H54 (cell line): Measurements from ENCODE around the gene MARCHF9.

Experiments used
- DNase-seq: peaks from one replicate; pipeline ENCODE4 v3.0.0; 2011; ENCODE audit warnings: low spot score, mixed read lengths; ENCODE audit not compliant: insufficient read length
- FAIRE-seq: peaks from 3 replicates; lab custom pipeline; 2011; peaks lifted over from hg19 to GRCh38; lab: Jason Lieb, UNC
- POLR2A ChIP-seq: IDR thresholded peaks from 2 replicates; pipeline ENCODE4 v1.6.1; 2011; ENCODE audit warnings: low read depth, mild to moderate bottlenecking, low read length

MARCHF9 gene

GRCh38 chr12:57782243-57782607 lies 27.3 kb downstream of the MARCHF9 start:
- DNase-seq = no peak
- no peak for TF ChIP-seq POLR2A
- no peak for FAIRE-seq

GRCh38 chr12:57782608-57783465 lies 27.9 kb downstream of the MARCHF9 start, which contains the start of gene TSFM:
TSFM (plus strand) TSS chr12:57782787; CDS start chr12:57782802, 15 bp downstream.
- TF ChIP-seq POLR2A = peak; percentile 70; the same call in 1 of the 2 replicates
- DNase-seq (peak; percentile 65), FAIRE-seq (peak; percentile 84)

GRCh38 chr12:57783466-57783801 lies 28.5 kb downstream of the MARCHF9 start:
- TF ChIP-seq POLR2A = no peak
- DNase-seq (no peak), FAIRE-seq (no peak)

- FAIRE-seq = no peak
- no peak for DNase-seq
- no peak for TF ChIP-seq POLR2A
Measured at GRCh38 chr12:57783861-57784260, 29.0 kb downstream of the MARCHF9 start.

GRCh38 chr12:57793920-57794319 lies 39.0 kb downstream of the MARCHF9 start:
- peak; percentile 83 for FAIRE-seq
- peak; percentile 40 for DNase-seq
- no peak for TF ChIP-seq POLR2A

- no peak for TF ChIP-seq POLR2A
- no peak for FAIRE-seq
- no peak for DNase-seq
Measured at GRCh38 chr12:57795354-57795753, 40.5 kb downstream of the MARCHF9 start.

- DNase-seq = no peak
- no peak for FAIRE-seq
- TF ChIP-seq POLR2A = no peak
Measured at GRCh38 chr12:57796996-57797395, 42.1 kb downstream of the MARCHF9 start.

- no peak for FAIRE-seq
- no peak for DNase-seq
- no peak for TF ChIP-seq POLR2A
Measured at GRCh38 chr12:57797933-57798332, 43.0 kb downstream of the MARCHF9 start.

DNA sequence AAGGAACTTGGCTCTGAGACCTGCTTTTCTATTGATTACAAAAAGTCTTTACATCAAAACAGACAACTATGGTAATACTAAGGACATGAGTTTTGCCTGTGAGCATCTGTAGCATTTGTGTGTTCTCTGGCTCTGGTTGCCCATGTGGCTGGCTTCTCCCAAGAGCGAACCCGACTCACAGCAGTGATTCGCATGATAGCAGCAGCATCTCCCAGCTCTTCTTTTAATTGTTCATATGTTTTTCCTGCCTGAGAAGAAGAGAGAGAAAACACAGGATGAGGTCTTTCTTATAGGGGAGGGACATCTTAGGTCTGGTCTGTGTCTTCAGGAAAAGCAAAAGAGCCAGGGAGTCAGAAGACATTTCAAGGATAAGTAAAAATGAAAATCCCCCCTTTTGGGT lies 46.1 kb downstream of the MARCHF9 start:
- no peak for TF ChIP-seq POLR2A
- DNase-seq (no peak), FAIRE-seq (no peak)

DNA sequence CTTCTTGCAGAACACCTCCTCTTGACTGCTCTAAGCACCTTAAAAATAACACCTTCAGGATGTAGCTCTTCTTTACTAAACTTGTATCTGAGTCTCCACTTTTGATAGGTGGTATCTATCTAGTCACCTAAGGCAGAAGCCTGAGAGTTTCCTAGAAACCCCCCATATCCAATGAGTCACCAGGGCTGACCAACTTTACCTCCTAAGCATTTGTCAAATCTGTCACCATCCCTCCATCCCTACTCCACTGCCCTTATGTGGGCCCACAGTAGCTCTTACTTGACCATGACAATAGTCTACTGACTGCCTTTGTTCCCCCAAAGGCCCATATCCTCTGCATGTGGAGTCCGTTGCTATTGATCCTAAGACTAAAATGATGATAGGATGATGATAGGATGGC lies 47.7 kb downstream of the MARCHF9 start:
- FAIRE-seq (no peak), DNase-seq (no peak)
- TF ChIP-seq POLR2A = no peak

DNA sequence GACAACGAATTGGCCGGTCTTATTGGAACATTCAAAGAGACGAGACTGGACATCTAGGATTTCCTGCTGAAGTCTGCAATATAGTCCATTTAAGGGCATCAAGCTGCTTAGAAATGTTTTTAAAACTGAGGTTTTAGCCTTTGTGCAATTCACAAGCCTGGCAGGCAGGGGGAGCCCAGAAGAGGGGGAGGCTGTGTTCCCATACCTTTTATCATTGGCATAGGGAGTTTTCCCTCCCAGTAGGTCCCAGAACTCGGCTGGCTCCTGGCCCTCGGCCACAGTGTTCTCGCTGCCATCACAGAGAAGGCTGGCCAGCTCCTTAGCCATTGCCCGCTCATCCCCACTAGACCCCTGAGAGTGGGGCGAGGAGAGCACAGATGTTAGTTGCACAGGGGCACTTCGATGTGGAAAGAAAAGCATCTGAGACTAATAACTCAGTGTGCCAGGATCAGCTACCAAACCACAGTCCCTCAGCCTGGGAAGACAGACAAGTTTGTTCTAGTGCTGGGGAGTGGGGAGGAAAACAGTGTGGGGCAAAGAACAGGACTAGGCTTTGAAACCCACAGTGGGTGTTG lies 48.5 kb downstream of the MARCHF9 start:
- no peak for TF ChIP-seq POLR2A
- FAIRE-seq (peak; percentile 72), DNase-seq (peak; percentile 57)

DNA sequence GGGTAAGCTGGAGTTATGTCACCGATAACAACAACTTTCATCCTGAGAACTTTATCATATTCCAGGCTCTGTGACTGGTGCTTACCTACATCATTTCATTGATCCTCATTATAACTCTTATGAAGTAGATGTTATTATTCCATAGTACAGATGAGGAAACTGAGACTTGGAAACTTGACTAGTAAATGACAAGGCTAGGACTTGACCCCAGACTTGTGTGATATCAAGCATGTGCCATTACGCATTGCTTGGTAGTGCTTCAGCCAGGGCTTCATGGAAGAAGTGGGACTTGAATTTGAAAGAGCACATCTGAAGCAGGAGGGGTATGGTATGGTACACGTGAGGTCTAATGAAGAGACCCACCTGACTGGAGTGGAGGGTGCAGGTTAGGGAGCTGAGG lies 51.8 kb downstream of the MARCHF9 start:
- DNase-seq (no peak), FAIRE-seq (no peak)
- TF ChIP-seq POLR2A = no peak

- no peak for TF ChIP-seq POLR2A
- FAIRE-seq = no peak
- no peak for DNase-seq
Measured at GRCh38 chr12:57807285-57807684, 52.4 kb downstream of the MARCHF9 start.

GRCh38 chr12:57808351-57808750 lies 53.4 kb downstream of the MARCHF9 start:
- FAIRE-seq = no peak

DNA sequence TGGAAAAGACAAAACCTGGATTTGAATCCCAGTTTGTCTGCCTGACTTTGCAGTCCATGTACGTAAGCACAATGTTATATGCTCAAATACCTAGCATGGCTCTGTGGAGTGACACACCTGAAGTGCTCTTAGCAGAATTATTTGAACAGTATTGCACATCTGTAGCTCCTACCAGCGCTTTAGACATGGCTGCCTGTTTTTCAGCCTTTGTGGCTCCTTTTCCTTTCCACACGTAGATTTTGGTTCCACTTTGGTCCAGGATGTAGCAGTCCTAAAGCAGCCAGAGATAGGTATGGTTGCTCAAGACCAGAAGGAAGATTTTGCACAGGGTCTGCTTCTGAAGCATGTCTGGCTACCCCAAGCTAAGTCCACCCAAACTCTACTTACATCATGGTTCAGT lies 54.5 kb downstream of the MARCHF9 start:
- DNase-seq (no peak), FAIRE-seq (no peak)
- no peak for TF ChIP-seq POLR2A

More at GRCh38 chr12:57808351-57808750, 53.4 kb downstream of the MARCHF9 start:
- no peak for TF ChIP-seq POLR2A
- no peak for DNase-seq
